Activated gamma-delta T cell (primary cell): Measurements from ENCODE around the gene TUBA4A.
"Not testable (repeated sequence)": the region's sequence is repeated elsewhere in the genome, so short reads cannot be mapped to it uniquely, and the experiment has no call there.

Experiments
- DNase-seq: peaks from one replicate; lab custom pipeline; 2025; lab: John Stamatoyannopoulos, UW
- total RNA-seq, 2 donors: gene quantifications; one replicate each; lab custom pipeline; 2026; lab: John Stamatoyannopoulos, UW

TUBA4A gene
- 52.6 to 60.8 reads per million in 2 donors for total RNA-seq

DNA sequence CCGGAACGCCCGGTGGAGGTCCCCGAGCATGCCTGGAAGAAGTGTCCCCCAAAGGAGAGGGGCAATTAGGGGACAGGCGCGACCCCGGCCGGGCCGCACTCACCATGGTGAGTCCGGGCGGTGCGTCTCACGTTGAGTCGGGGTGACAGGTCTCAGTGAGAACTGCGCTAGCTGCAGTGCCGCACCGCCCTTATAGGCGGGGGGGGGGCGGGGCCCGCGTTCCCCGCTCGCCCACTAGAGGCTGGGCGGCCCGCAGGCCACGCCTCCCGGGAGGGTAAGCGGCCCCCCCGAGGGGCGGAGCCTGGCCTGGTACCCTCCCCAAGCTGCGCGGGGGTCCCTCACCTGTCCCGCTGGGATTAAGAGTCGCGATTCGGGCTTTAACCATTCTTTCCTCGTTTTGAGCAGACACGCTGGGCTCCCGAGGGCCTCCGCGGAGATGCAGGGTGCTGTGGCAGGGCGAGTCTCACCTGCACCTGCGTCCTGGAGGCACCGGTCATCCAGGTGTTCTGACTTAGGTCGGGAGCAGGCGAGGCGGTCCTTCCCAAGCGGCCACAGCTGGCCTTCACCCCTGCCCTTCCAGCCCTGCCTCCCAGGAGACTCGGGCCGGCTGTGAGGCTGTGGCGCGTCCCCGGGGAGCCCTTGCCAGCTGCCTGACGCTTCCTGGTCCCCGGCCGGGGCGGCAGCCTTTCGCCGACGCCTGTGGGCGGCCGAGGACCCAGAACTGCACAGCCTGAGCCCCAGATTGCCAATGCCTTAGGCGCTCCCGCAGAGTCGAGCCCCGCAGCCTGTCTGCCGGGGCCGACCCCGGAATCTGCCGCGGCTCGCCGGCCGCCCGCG lies at the start of gene TUBA4A:
Gene TUBA4A, minus strand, starts transcription at position 166 of the 837 bp plus-strand sequence. Its CDS starts 60 bp downstream, at position 106.
- DNase-seq = peak; percentile 86

DNA sequence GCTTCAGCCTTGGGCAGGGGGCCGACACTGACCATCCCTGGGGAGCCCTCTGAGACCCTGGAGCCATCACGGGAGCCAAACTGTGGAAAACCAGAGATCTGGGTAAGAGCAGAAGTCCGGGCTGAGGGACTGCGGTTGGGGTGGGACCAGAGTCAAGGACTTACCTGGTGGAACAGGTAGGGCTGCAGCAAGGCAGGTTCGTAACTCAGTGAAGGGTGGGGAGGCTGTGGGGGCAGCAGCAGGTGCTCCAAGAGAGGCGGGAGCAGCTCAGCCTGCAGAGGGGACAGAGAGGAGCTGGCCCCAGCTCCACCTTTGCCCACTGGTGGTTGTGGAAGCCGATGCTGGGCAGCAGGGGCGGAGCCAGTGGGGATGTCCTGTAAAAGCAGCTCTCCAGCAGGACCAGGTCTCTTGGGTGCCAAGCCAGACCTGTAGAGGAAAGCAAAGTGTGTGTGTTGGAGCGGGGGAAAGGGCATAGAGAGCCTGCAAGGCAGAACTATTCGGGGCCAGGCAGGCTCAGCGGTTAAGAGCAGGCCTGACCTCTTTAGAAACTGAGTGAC lies 48.8 kb upstream of the TUBA4A start:
- no peak for DNase-seq

DNA sequence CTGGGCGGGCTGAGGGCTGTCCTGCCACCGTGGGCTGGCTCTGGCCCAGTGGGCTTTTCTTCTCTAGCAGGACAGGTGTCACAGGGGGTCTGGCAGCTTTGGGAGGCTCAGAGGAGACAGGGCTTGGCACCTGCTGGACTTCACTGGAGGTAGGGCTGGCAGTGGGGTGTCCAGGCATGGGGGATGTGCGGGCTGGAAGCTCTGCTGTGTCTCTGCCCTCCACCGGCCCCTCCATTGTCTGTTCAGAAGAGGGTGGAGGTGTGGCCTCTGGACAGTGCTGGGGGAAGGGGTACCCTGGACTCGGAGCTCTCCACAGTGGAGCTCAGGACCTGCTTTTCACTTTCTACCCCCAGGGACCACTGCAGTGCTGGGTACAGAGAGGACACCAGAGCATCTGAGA lies 46.3 kb upstream of the TUBA4A start:
- DNase-seq = no peak

DNA sequence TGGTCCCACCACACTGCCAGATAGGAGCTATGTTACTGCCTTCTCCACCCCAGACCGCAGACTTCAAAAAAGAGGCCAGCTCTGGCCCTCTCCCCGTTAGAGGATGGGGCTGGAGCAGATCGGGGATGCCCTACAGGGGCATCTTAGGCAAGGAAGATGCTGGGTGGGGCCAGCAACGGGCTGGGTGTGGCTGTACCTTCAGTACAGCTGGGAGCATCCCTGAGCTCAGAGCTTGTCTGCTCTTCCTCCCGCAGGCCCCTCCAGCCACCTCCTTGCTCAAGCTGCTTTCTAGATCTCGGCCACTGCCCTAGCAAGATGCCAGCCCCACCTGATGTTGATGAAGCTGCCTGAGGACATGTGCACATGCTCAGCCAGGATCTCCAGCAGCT lies 45.6 kb upstream of the TUBA4A start:
- DNase-seq = no peak

DNA sequence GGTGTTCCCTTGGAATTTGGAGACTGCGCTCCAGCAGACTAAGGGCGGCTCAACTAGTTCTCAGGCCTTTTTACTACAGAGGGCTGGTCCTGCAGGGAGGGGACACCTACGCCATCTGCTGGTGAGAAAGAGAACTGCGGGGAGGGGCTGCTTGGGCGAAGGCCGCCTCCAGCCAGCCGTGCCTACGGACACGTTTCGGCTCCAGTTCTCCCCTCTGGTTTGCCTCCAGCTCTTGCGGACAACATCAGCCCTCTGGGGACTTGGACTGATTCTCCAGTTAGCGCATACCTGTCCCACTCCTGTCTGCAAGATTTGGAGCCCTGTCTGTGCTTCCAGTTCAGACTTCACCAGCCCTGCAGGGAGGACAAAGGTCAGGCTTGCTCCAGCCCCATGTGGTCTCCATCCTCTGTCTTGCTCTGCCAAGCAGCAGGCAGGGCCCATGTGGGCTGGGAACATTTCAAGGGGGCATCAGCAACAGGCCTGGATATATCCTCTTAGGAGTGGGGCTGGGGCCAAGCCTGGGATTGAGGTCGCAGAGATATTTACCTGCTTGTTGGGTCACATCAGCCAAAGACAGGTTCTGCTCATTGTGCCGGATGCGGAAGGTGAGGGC lies 45.1 kb upstream of the TUBA4A start:
- no peak for DNase-seq

DNA sequence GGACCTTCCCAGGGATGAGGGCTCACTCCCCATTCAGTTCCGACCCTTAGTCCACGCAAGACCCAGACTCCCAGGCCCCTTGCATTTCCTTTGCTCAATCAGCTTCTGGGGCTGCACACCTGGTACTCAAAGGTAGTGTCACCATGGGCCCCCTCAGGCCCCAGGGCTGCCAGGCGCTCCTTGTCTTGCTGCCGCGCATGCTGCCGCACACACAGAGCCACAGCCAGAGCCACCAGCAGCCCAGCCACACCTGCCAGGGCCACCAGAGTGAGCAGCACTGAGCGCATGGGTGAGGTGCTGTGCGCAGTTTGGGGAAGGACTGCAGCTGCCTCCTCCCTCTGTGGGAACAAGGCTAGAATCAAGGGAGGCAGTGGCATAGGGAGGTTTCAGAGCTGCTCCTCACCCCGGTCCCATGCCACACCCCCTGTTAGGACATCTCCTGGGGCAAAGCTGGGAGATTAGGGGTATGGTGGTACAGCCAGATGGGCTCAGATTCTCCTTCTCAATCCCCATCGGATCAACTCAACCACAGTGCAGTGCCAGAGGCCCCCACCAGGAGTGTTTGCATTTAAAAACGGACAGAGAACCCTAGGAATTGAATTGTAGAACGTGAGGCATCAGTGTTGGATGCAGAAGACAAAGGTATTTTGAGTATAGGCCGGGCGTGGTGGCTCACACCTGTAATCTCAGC lies 44.2 kb upstream of the TUBA4A start:
- DNase-seq = no peak

DNA sequence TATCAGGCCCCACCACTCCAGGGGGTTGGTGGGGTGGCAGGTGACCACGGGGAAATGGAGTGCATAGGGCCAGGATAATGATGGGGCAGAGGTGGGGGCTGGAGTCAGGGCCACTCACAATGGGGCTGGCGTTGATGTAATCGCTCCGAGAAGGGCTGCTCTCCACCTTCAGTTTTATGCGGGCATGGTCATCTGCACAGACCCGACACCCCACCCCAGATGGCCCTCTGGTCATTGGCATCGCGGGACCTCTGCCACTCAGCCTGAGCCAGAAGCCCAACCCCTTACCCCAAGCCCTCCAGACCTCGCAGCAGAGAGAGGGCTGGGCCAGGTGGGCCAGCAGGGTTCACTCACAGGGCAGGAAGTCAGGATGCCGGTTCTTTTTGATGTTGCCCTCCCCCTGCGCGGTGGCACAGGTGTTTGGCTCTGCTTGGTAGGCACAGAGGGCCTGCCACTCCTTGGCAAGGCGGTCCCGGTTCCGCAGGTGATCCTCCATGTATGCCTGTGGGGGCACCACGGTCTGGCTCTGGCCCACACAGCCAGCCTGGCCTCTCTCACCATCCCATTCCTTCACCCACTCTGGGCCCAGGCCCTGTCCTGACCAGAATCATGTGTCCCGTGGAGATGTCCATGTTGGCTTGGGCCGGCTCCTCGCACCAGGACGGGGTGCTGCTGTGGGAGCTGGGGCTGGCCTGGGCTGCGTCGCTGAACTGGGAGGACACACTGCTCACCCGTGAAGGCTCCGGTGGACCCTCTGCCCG lies 43.1 kb upstream of the TUBA4A start:
- DNase-seq = no peak

DNA sequence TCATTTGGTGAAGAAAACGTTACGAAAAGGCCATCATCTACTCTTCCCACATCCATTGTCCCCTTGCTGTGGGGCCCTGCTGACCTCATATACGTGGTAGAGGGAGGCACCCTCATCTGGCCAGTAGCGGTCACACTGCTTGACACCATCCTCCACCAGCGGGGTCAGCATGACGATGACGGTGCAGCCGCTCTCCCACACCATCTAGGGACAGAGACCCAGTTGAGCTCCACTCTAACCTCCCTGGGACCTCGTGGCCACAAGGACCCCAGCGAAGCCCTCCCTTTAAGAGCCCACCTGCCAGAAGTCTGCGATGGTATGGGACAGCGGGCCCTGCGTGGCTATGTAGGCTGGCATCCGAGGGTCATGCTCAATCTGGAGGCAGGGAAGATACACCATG lies 42.4 kb upstream of the TUBA4A start:
- no peak for DNase-seq

DNA sequence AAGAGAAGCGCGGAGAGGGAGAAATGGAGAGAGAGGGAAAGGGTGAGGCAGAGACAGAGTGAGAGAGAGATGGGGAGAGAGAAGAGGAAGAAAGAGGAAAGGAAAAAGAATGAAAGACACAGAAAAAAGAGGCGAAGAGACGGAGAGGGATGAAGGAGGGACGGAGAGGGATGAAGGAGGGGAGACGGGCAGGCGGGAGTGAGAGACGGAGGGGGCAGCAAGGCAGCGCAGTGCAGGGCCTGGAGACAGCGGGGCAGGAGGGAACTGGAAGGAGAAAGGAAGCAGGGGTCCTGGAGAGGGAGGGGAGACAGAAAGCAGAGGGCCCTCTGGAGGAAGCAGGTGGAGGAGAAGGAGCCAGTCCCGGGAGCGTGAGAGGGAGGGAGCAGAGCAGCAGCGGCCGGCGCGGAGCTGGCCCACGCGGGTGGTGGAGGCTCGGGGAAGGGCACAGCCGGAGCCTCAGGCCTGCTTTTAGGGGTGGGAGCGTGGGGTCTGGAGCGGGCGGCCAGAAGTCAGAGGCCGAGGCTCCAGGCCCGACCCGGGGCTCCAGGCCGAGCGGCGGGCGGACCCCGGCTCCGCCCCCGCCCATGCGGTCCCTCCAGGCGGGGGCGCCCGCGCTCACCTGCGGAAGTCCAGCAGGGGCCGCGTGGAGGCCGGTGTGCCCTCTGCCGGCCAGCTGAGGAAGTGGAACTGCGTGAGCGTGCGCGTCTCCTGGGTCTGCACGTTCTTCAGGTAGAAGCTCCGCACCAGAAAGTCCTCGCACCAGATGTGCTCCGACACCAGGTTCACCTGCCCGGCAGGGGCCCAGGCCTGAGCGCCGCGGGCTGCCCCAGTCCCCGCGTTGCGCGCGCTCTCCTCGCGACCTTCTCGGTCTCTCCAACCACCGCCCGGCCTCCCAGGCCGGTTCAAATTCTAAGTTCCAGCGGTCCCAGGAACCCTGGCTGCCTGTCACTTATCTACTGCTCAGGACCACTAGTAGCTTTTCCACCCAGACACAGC lies 40.9 kb upstream of the TUBA4A start:
- peak; percentile 76 for DNase-seq

DNA sequence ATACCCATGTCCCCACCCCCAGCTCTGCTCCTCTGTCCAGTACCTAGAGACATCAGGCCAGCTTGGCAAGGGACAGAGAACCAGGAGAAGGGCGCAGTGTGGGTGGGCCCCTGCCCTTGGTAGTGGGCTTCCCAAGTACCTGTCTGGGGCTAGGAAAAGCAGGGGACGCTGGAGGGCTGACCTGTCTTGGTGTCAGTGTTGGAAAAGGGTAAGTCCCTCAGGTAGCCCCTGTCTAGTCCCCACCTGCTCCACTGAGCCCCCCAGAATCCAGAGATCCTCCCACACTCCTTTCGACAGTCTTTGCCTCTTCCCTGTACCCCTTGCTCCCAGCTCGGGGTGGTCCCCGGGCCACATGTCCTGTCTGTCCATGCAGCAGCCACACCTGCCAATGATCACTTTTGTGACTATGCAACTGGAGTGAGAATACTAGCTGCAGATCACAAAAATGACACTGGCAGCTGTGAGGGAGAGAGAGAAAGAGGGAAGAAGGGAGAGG lies 40.1 kb upstream of the TUBA4A start:
- DNase-seq = no peak

DNA sequence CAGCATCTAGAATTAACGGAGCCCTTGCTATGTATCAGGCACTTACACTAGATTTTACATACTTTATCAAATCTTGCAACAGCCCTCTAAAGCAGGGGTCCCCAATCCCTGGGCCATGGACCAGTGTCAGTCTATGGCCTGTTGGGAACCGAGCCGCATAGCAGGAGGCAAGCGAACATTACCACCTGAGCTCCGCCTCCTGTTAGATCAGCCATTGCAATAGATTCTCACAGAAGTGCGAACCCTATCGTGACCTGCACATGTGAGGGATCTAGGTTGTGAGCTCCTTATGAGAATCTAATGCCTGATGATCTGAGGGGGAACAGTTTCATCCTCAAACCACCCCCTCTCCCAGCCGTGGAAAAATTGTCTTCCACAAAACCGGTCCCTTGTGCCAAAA lies 38.9 kb upstream of the TUBA4A start:
- DNase-seq = no peak

DNA sequence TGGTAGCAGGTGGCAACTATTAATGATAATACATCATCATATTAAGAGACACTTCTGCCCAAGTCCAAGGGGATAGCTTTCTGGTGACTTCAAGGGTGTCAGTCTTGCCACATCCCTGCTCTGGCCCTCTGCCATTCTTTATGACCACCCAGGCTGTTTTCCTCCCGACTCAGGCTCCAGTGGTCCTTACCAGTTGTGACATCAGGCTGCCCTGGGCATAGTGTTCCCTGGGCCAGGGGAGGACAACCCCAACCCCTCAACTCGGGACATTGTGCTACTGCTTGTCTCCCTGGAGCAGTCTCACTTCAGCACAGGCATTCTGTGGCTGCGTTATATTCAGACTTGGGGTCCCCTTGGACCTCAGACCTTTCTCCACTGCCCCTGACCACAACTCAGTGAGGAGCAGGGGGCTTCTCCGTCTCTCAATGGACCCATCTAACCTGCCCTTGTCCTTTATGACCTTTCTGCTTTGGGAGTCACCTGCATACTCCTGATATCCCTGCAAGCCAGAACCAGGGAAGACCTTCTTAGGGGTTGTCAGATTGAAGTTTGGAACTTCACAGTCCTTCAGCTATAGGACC lies 38.3 kb upstream of the TUBA4A start:
- DNase-seq = no peak

DNA sequence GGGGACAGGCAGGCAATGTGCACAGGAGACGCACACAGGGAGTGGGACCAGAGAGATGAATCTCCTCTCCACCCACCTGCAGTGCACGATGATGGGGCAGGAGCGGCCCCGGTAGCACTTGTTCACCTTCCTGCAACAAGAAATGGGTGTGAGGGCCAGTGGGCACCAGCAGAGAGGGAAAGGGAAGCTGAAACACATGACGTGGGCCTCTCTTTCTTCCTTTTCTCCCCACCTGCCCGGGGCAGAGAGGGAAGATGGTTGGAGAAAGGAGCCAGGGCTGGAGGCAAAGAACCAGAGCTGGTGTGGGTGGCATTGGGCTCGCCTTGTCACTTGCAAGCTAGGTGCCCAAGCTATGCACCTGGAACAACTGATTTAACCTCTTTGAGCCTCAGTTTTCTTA lies 37.7 kb upstream of the TUBA4A start:
- DNase-seq = no peak

DNA sequence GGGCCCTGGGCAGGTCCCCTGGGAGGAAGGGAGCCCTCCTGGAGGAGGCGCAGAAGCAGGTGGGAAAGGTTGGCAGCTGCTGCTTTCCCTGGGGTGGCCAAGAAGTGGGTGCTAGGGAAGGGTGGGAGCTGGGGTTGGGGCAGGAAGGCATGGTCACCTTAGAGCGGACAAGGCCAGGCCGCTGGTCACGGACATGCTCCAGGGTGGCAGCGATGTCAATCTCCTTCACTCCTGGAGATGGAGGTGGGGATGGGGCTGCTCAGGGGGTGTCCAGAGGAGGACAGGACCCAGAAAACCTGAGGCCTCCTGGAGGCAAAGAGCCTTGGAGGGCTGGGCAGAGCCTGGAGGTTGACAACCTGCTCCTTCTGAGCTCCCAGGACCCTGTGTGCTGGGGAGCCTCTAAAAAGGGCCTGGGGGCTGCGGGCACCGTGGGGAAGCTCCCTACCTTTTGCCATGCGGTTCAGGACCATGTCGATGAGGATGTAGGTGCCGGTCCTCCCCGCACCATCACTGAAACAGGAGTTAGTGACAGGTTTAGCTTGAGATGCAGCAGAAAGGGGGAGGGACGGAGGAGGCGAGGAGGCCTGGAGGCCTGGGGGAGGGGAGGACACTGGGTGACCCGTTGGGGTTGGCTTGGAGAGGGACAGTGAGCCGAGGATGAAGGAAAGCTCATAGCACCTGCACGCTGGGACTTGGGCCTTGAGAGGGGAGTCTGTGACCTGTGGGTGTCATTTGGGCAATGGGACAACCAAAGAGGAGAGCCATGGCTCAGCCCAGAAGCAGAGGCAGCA lies 36.9 kb upstream of the TUBA4A start:
- no peak for DNase-seq

DNA sequence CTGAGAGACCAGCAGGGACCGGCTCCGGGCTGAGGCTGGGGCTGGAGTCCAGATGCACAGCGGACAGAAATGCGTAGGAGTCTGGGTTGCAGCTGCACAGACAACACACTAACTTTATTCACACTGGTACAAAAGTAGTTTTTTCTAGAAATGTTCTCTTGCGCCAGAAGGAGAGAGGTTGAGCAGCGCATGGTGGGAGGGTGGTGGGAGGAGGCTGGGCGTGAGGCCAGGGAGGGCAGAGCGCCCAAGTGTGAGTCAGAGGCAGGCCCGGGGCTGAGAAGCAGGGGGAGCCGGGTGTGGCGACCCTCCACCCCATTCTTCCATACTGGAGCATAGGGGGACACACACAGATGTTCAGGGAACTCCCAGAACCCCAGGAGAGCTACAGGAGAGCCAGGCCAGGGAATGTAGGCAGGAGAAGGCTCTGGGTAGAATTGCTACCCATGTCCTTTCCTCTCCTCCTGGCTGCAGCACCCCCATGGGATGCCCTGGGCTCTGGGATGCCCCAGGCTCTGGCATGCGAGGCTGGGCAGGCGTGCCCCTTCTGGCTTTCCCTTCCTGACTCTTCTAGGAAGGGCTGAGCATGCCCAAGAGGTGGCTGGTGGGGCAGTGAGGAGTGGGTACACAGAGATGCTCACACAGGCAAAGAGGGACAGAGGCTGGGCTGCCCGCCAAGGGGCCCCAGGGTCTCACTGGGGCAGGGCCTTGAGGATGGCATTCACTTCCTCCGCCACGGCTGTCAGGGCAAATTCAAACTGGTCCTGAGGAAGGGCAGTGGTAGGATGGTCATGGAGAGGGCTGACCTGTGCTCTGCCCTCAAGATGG lies 36.0 kb upstream of the TUBA4A start:
- no peak for DNase-seq

DNA sequence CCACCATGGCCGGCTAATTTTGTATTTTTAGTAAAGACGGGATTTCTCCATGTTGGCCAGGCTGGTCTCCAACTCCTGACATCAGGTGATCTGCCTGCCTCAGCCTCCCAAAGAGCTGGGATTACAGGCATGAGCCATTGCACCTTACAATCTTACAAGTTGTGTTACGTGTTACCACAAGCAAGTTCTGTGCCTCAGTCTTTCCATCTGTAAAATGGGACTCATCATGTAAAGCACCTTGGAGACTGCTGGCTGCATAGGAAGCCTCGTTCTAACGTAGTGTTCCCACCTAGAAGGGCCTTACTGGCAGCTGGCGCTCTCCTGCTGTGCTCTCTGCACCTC lies 35.4 kb upstream of the TUBA4A start:
- no peak for DNase-seq

DNA sequence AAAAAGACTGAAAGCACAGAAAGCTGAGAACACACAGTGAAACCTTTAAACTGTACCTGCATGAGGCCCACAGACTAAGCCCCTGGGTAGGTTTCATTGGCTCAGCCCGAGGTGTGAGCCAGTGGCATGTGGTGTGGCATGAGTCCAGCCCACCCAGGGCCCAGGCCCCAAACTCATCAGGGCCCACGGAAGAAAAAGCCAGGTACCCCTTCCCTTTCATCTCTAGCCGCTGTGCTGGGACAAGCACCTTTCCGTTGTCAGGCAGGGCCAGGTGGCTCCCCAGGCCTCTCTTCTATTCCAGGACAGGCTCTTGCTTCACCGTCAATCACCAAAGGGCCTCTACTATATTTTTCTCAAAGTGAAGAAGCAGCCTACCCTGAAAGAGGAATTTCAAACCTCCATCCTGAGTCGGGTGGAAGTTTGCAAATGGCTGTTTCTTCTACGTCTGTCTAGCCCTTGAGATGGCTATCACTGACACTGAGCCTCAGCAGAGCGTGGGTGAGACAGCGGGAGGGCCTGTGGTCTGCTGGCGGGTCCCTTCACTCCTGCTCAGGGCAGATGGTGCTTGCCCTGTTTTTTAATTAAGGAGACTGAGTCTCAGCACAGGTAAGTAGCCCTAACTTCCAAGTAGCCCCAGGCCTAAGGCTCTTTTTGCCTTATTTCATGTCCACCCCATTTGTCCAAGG lies 34.0 kb upstream of the TUBA4A start:
- DNase-seq = no peak

DNA sequence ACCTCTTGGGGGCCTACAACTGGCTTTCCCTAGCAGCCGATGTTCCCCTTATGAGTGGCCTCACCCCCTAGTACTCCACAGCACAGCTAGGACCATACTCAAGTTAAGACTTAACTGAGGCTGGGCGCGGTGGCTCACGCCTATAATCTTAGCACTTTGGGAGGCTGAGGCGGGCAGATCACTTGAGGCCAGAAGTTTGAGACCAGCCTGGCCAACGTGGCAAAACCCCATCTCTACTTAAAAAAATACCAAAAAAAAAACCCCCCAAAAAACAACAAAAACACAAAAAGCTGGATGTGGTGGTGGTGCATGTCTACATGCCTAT lies 33.4 kb upstream of the TUBA4A start:
- not testable (repeated sequence) for DNase-seq
